IMR-90 (cell line): ENCODE results near the gene METTL1. TPM values are rescaled to one million over a fixed set of nuclear protein-coding genes. Genes with fewer than 3 reads are reported as not detected.
A peak's percentile ranks its signal among the peaks of the same experiment; 100 is the strongest.

Experiments
- ATAC-seq: fragments of 200-7000 bp; cut with Tn5 transposase; 2 replicates; pipeline ENCODE4 v1.9.1; 2020; ENCODE audit warnings: low read depth, mild to moderate bottlenecking, moderate library complexity
- BruUV-seq: library from RNA; stranded (reverse); fragments of 400-500 nt; replicated peaks from 2 replicates; lab custom pipeline; 2021; lab: Mats Ljungman, UMichigan
- CTCF ChIA-PET: fragments of 300-600 bp; formaldehyde crosslinking; extraction: SDS; loops from one replicate; lab custom pipeline; 2021; ENCODE audit warnings: antibody characterized with exemption; lab: Yijun Ruan, JAX
- POLR2A ChIA-PET: fragments of 300-600 bp; sonication (Branson Sonifier 250); formaldehyde crosslinking; loops from one replicate; lab custom pipeline; 2022; ENCODE audit warnings: antibody characterized with exemption; ENCODE audit not compliant: unreplicated experiment; lab: Charles Lee
- DNase-seq: peaks from one replicate; pipeline ENCODE4 v3.0.0; 2013
- H2AFZ ChIP-seq: replicated peaks from 2 replicates; pipeline ENCODE3; 2013; ENCODE audit warnings: low read length, mild to moderate bottlenecking; ENCODE audit not compliant: poor library complexity
- H2AK5ac ChIP-seq: 2 replicates; pipeline ENCODE4 v1.6.1; 2013; ENCODE audit warnings: low read depth, low read length, inconsistent platforms
- H2AK9ac ChIP-seq: replicated peaks from 2 replicates; pipeline ENCODE3; 2013; ENCODE audit warnings: mild to moderate bottlenecking, low read depth, low read length, moderate library complexity; ENCODE audit not compliant: poor library complexity
- H2BK120ac ChIP-seq: 2 replicates; pipeline ENCODE4 v1.6.1; 2013; ENCODE audit warnings: low read depth, low read length, inconsistent platforms
- H2BK15ac ChIP-seq: 3 replicates; pipeline ENCODE4 v1.6.1; 2013; ENCODE audit warnings: low read depth, low read length, inconsistent platforms
- H2BK20ac ChIP-seq: 2 replicates; pipeline ENCODE4 v1.6.1; 2013; ENCODE audit warnings: low read depth, mild to moderate bottlenecking, inconsistent platforms, low read length, moderate library complexity
- H2BK5ac ChIP-seq: 2 replicates; pipeline ENCODE4 v1.6.1; 2013; ENCODE audit warnings: mild to moderate bottlenecking, low read depth, low read length, inconsistent platforms; ENCODE audit not compliant: poor library complexity, severe bottlenecking
- H3K14ac ChIP-seq: replicated peaks from 2 replicates; pipeline ENCODE4 v1.6.1; 2013; ENCODE audit warnings: low read depth, low read length, inconsistent platforms
- H3K18ac ChIP-seq: 2 replicates; pipeline ENCODE4 v1.6.1; 2013; ENCODE audit warnings: low read depth, low read length, control low read depth
- H3K23ac ChIP-seq: 2 replicates; pipeline ENCODE4 v1.6.1; 2013; ENCODE audit warnings: low read depth, low read length, inconsistent platforms
- H3K27ac ChIP-seq: 2 replicates; pipeline ENCODE4 v1.5.1; 2013; ENCODE audit warnings: mild to moderate bottlenecking, control low read depth, low read length; ENCODE audit not compliant: insufficient read depth
- H3K27me3 ChIP-seq: 2 replicates; pipeline ENCODE4 v1.6.1; 2013; ENCODE audit warnings: low read length; ENCODE audit not compliant: control insufficient read depth, insufficient read depth
- H3K36me3 ChIP-seq: 2 replicates; pipeline ENCODE4 v1.6.1; 2013; ENCODE audit warnings: low read length, mixed read lengths; ENCODE audit not compliant: control insufficient read depth, insufficient read depth
- H3K4ac ChIP-seq: 2 replicates; pipeline ENCODE4 v1.6.1; 2013; ENCODE audit warnings: low read depth, low read length, inconsistent platforms
- H3K4me1 ChIP-seq: 2 replicates; pipeline ENCODE4 v1.6.1; 2013; ENCODE audit warnings: low read length, mixed read lengths; ENCODE audit not compliant: control insufficient read depth, insufficient read depth
- H3K4me2 ChIP-seq: 2 replicates; pipeline ENCODE4 v1.6.1; 2013; ENCODE audit warnings: low read depth, mild to moderate bottlenecking, control low read depth, low read length, moderate library complexity
- H3K4me3 ChIP-seq: 2 replicates; pipeline ENCODE4 v1.5.1; 2013; ENCODE audit warnings: low read depth, mild to moderate bottlenecking, control low read depth, low read length, moderate library complexity; ENCODE audit not compliant: insufficient read depth
- H3K56ac ChIP-seq: 2 replicates; pipeline ENCODE4 v1.6.1; 2013; ENCODE audit warnings: low read length, inconsistent platforms; ENCODE audit not compliant: insufficient read depth; ENCODE audit errors: extremely low read depth
- H3K79me1 ChIP-seq, 2 experiments: 2 replicates each; pipeline ENCODE4 v1.6.1; 2013; ENCODE audit warnings: low read length in 2 of 2, inconsistent platforms in 1 of 2, low read depth in 1 of 2
- H3K9ac ChIP-seq: 2 replicates; pipeline ENCODE4 v1.6.1; 2013; ENCODE audit warnings: low read depth, low read length, control low read depth
- H3K9me1 ChIP-seq: 2 replicates; pipeline ENCODE4 v1.6.1; 2013; ENCODE audit warnings: low read length, inconsistent platforms; ENCODE audit not compliant: insufficient read depth
- H3K9me3 ChIP-seq: 2 replicates; pipeline ENCODE4 v1.6.1; 2013; ENCODE audit warnings: low read length; ENCODE audit not compliant: control insufficient read depth, insufficient read depth
- H4K20me1 ChIP-seq: 2 replicates; pipeline ENCODE4 v1.6.1; 2013; ENCODE audit warnings: low read length, inconsistent platforms; ENCODE audit not compliant: insufficient read depth
- H4K5ac ChIP-seq: 2 replicates; pipeline ENCODE4 v1.6.1; 2013; ENCODE audit warnings: mild to moderate bottlenecking, low read depth, low read length, control low read depth
- H4K8ac ChIP-seq, 2 experiments: 2 replicates each; pipeline ENCODE4 v1.6.1; 2013; ENCODE audit warnings: low read depth in 2 of 2, low read length in 2 of 2, control low read depth in 1 of 2, inconsistent platforms in 1 of 2
- H4K91ac ChIP-seq: 2 replicates; pipeline ENCODE4 v1.6.1; 2013; ENCODE audit warnings: low read depth, low read length, inconsistent platforms; ENCODE audit not compliant: insufficient read depth
- BHLHE40 ChIP-seq: fragments of 150-350 bp; IDR thresholded peaks from 2 replicates; pipeline ENCODE4 v1.6.1; 2016; ENCODE audit warnings: mild to moderate bottlenecking, low read depth, low read length
- CEBPB ChIP-seq: IDR thresholded peaks from 2 replicates; pipeline ENCODE4 v1.6.1; 2012; ENCODE audit warnings: low read depth, low read length, improper control_type of control experiment
- MAFK ChIP-seq: IDR thresholded peaks from 2 replicates; pipeline ENCODE4 v1.6.1; 2012; ENCODE audit warnings: low read depth, low read length, improper control_type of control experiment
- RFX5 ChIP-seq: IDR thresholded peaks from 2 replicates; pipeline ENCODE4 v1.8.0; 2012; ENCODE audit warnings: low read depth, mild to moderate bottlenecking, low read length, moderate library complexity
- WGBS, 2 experiments: methylation state at CpG; one replicate each; pipeline versions ENCODE4 v1.1.5 to v1.1.7; 2013; ENCODE audit warnings: missing lambda C conversion rate in 2 of 2; ENCODE audit not compliant: insufficient read length in 1 of 2; ENCODE audit errors: extremely low coverage in 2 of 2; 5-methylcytosine and 5-hydroxymethylcytosine counted together
- dilution Hi-C: fragments of 300-500 bp; cut with HindIII; formaldehyde crosslinking; loops from one replicate; pipeline ENCODE4 v1.14.3; 2018; ENCODE audit warnings: low sequenced_read_pairs; ENCODE audit not compliant: unreplicated experiment
- in situ Hi-C: fragments of 300-500 bp; cut with MboI; formaldehyde crosslinking; loops from 3 replicates; pipeline ENCODE4 v1.14.3; 2019; ENCODE audit warnings: low sequenced_read_pairs, inconsistent platforms, mixed read lengths
- intact Hi-C: fragments of 100-400 bp; cut with micrococcal nuclease; formaldehyde crosslinking; loops from 2 replicates; pipeline ENCODE4 v1.10.0; 2022
- polyA plus RNA-seq, 3 experiments: library from polyadenylated mRNA; depleted of rRNA; stranded (reverse); fragments of >200 nt; gene quantifications; 2 replicates each; pipeline ENCODE4 v1.2.3, GENCODE V29; 2012; ENCODE audit warnings: low replicate concordance in 1 of 3
- total RNA-seq: library from RNA; depleted of rRNA; stranded (reverse); fragments of >200 nt; gene quantifications from 2 replicates; pipeline ENCODE4 v1.2.3, GENCODE V29; 2012
- TF ChIP-seq, protein P1 (sequence below): conservative IDR thresholded peaks from 2 replicates; pipeline ENCODE4 v1.5.1; 2012; ENCODE audit warnings: mild to moderate bottlenecking, low read depth, low read length, improper control_type of control experiment

METTL1 gene
- total and polyA plus RNA-seq, 2 of the 4 experiments (the other 2 are of a cell fraction) = 12.4 to 27.5 TPM

DNA sequence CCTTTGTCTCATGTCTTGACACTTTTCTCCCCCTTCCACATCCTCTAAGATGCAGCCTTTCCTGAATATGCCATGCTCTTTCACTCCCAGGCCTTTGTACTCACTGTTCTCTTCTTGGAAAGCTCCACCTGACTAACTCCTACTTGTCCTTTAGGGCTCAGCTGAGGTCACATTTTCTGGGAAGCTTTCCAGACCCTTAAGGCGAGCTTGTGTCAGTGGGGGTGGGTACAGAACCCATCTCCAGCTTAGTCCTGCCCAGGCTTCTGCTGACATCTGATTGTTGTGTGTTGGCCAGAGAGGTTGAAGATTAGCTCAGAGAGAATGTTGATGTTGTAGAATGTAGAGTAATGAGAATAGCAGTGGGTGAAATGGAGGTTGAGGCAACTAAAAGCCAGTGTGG lies 7.8 kb upstream of the METTL1 start:
- H2BK120ac ChIP-seq = no peak overlapping the region
- ATAC-seq = no peak
- H4K91ac ChIP-seq = no peak overlapping the region
- TF ChIP-seq, protein P1, sequence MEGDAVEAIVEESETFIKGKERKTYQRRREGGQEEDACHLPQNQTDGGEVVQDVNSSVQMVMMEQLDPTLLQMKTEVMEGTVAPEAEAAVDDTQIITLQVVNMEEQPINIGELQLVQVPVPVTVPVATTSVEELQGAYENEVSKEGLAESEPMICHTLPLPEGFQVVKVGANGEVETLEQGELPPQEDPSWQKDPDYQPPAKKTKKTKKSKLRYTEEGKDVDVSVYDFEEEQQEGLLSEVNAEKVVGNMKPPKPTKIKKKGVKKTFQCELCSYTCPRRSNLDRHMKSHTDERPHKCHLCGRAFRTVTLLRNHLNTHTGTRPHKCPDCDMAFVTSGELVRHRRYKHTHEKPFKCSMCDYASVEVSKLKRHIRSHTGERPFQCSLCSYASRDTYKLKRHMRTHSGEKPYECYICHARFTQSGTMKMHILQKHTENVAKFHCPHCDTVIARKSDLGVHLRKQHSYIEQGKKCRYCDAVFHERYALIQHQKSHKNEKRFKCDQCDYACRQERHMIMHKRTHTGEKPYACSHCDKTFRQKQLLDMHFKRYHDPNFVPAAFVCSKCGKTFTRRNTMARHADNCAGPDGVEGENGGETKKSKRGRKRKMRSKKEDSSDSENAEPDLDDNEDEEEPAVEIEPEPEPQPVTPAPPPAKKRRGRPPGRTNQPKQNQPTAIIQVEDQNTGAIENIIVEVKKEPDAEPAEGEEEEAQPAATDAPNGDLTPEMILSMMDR = no peak
- TF ChIP-seq CEBPB (no peak), BHLHE40 (no peak), RFX5 (no peak), MAFK (no peak)
- dilution Hi-C loops = no loop called here
- H3K23ac ChIP-seq = no peak overlapping the region
- no peak overlapping the region for H4K8ac ChIP-seq
- WGBS, 2 experiments = no CpG with 5 or more reads among the region's 1 CpG
- H2BK20ac ChIP-seq = no peak overlapping the region
- intact Hi-C loops = no loop called here
- H2AK9ac ChIP-seq = no peak overlapping the region
- no peak overlapping the region for H3K56ac ChIP-seq
- H2BK15ac ChIP-seq = no peak overlapping the region
- peak; percentile 46 for DNase-seq
- H4K20me1 ChIP-seq = no peaks in the 10 kb centered on the region
- no peaks in the 10 kb centered on the region for H3K27me3 ChIP-seq
- H3K18ac ChIP-seq = no peak overlapping the region
- no peak overlapping the region for H4K5ac ChIP-seq
- BruUV-seq = no TSS peak
- no peak overlapping the region for H3K4me3 ChIP-seq
- no peak overlapping the region for H2BK5ac ChIP-seq
- H3K14ac ChIP-seq = no peak overlapping the region
- no peaks in the 10 kb centered on the region for H3K9me1 ChIP-seq
- H2AFZ ChIP-seq = no peak overlapping the region
- H3K4ac ChIP-seq = no peak overlapping the region
- ChIA-PET CTCF (no interaction called here), POLR2A (no interaction called here)
- peaks cover 10 to 20% of the 10 kb centered on the region in 2 experiments; a peak in 3 of 4 replicates for H3K79me1 ChIP-seq
- no peaks in the 10 kb centered on the region for H3K9me3 ChIP-seq
- H2AK5ac ChIP-seq = no peak overlapping the region
- no peak overlapping the region for H3K27ac ChIP-seq
- in situ Hi-C loops = no loop called here
- peaks cover 4% of the 10 kb centered on the region for H3K36me3 ChIP-seq
- H3K4me1 ChIP-seq = 0 out of 2 replicates have a peak, but pooled peaks cover 2% of the 10 kb centered on the region
- no peak overlapping the region for H3K4me2 ChIP-seq
- H3K9ac ChIP-seq = no peak overlapping the region
